Suprapubic skin (tissue), 4 donors: Measurements from ENCODE around the gene NEURL1. TPM values are rescaled to one million over a fixed set of nuclear protein-coding genes. Genes with fewer than 3 reads are reported as not detected.
"Not testable (repeated sequence)": the region's sequence is repeated elsewhere in the genome, so short reads cannot be mapped to it uniquely, and the experiment has no call there.

Source experiments
- DNase-seq, 2 donors: peaks; one replicate each; pipeline ENCODE4 v3.0.0-alpha.2; 2019; ENCODE audit warnings: low spot score in 2 of 2
- H3K27ac ChIP-seq: fragments of 200-600 bp; sonication (generic); one replicate; pipeline ENCODE4 v1.5.1; 2019
- H3K27me3 ChIP-seq: fragments of 200-600 bp; sonication (generic); one replicate; pipeline ENCODE4 v1.5.1; 2019
- H3K36me3 ChIP-seq: fragments of 200-600 bp; sonication (generic); one replicate; pipeline ENCODE4 v1.5.1; 2019
- H3K4me1 ChIP-seq: fragments of 200-600 bp; sonication (generic); one replicate; pipeline ENCODE4 v1.5.1; 2019
- H3K4me3 ChIP-seq: fragments of 200-600 bp; sonication (generic); one replicate; pipeline ENCODE4 v1.5.1; 2019; ENCODE audit warnings: mild to moderate bottlenecking
- H3K9me3 ChIP-seq: fragments of 200-600 bp; sonication (generic); one replicate; pipeline ENCODE4 v1.5.1; 2019
- EP300 ChIP-seq: sonication (generic); formaldehyde crosslinking; IDR thresholded peaks from one replicate; pipeline ENCODE4 v1.6.1; 2017; ENCODE audit warnings: antibody characterized with exemption
- POLR2A ChIP-seq, 2 donors: fragments of 450-650 bp; IDR thresholded peaks; one replicate each; pipeline ENCODE4 v1.6.1; 2017; ENCODE audit warnings: antibody characterized with exemption in 2 of 2, mild to moderate bottlenecking in 2 of 2, moderate library complexity in 2 of 2
- POLR2AphosphoS5 ChIP-seq, 3 donors: sonication (generic); formaldehyde crosslinking; IDR thresholded peaks; one replicate each; pipeline ENCODE4 v1.6.1; 2017; ENCODE audit warnings: antibody characterized with exemption in 3 of 3
- WGBS: methylation state at CpG from one replicate; pipeline ENCODE4 v1.1.5; 2018; 5-methylcytosine and 5-hydroxymethylcytosine counted together
- total RNA-seq, 4 donors: library from RNA; depleted of rRNA; stranded (reverse); fragments of >200 nt; gene quantifications; one replicate each; pipeline ENCODE4 v1.1.0, GENCODE V29; 2016
- TF ChIP-seq, protein P1 (sequence below), 2 donors: fragments of 200-600 bp in 1 of 2; fragments of 450-650 bp in 1 of 2; sonication (generic) in 1 of 2; IDR thresholded peaks; one replicate each; pipeline ENCODE4 v1.5.1; 2016 to 2019; ENCODE audit warnings: antibody characterized with exemption in 2 of 2, mild to moderate bottlenecking in 1 of 2, moderate library complexity in 1 of 2

NEURL1 gene
- total RNA-seq, 4 donors from 2014 or later: 0.18 to 0.30 TPM; not detected in 2

DNA sequence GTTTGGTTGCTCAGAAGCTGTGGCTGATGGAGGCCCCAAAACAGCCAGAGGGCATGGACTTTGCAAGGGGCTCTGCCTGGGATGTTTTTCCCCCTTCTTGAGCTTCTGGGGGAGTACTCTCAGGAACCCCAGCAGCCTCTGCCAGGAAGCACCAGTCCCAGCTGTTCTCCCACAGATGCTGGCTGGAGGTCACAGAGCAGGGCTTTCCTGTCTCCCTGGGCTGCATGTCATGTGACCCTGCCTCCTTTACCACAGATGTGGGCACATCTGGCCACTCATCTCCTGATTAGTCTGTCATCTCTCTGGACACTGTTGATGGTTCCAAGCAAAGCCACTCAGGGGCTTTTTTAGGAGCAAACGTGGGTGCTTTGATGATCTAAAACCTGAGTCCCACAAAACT, 136.7 kb downstream of the NEURL1 start:
- H3K9me3 ChIP-seq: no peaks in the 10 kb centered on the region
- no peak overlapping the region for H3K4me3 ChIP-seq
- TF ChIP-seq POLR2A (IDR thresholded peaks at IDR 0.05): no peak
- TF ChIP-seq POLR2AphosphoS5 (IDR thresholded peaks at IDR 0.05): no peak
- TF ChIP-seq, protein P1, sequence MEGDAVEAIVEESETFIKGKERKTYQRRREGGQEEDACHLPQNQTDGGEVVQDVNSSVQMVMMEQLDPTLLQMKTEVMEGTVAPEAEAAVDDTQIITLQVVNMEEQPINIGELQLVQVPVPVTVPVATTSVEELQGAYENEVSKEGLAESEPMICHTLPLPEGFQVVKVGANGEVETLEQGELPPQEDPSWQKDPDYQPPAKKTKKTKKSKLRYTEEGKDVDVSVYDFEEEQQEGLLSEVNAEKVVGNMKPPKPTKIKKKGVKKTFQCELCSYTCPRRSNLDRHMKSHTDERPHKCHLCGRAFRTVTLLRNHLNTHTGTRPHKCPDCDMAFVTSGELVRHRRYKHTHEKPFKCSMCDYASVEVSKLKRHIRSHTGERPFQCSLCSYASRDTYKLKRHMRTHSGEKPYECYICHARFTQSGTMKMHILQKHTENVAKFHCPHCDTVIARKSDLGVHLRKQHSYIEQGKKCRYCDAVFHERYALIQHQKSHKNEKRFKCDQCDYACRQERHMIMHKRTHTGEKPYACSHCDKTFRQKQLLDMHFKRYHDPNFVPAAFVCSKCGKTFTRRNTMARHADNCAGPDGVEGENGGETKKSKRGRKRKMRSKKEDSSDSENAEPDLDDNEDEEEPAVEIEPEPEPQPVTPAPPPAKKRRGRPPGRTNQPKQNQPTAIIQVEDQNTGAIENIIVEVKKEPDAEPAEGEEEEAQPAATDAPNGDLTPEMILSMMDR (IDR thresholded peaks at IDR 0.05): no peak
- TF ChIP-seq EP300: no peak
- peaks cover 29% of the 10 kb centered on the region for H3K36me3 ChIP-seq
- no peak for DNase-seq
- no peak overlapping the region for H3K27ac ChIP-seq
- H3K27me3 ChIP-seq: no peaks in the 10 kb centered on the region
- WGBS: 80% methylated on average over 1 of the region's 1 CpG
- peaks cover 9% of the 10 kb centered on the region for H3K4me1 ChIP-seq

DNA sequence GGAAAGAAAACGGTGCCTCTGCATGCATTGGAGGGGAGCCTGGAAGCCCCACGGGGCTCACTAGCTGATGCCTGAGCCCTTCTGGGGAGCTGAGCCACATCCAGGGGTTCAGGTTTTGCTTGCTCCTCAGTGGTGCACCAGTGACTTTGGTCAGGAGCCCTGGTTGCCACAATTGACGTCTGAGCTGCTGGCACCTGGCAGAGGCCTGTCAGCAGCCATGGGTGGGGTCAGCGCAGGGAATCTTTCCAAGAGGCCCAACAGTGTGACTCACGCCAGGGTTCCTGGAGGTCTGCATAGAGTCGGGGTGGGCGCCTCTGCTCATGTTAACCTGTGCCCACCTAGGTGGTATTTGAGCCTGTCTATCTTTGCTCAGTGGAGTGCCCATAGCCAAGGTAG, 138.7 kb downstream of the NEURL1 start:
- Histone ChIP-seq H3K4me1 (peaks cover 27% of the 10 kb centered on the region), H3K9me3 (no peaks in the 10 kb centered on the region), H3K36me3 (peaks cover 8% of the 10 kb centered on the region), H3K27me3 (no peaks in the 10 kb centered on the region), H3K4me3 (no peak overlapping the region), H3K27ac (no peak overlapping the region)
- TF ChIP-seq EP300 (no peak), POLR2AphosphoS5 (IDR thresholded peaks at IDR 0.05) (no peak), POLR2A (IDR thresholded peaks at IDR 0.05) (no peak)
- TF ChIP-seq, protein P1 (IDR thresholded peaks at IDR 0.05): no peak
- DNase-seq: no peak
- WGBS: 54% methylated on average over 7 of the region's 7 CpGs

DNA sequence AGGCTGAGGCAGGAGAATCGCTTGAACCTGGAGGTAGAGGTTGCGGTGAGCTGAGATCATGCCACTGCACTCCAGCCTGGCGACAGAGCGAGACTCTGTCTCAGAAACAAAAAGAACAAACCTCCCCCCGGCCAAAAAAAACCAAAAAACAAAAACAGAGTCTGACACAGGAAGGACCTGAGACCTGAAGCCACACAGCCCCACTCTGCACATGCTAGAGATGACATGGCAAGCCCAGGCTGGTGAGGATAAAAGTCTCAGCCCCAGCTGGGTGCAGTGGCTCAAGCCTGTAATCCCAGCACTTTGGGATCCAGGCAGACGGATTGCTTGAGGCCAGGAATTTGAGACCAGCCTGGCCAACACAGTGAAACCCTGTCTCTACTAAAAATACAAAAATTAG, 139.4 kb downstream of the NEURL1 start:
- peaks cover 33% of the 10 kb centered on the region for H3K4me1 ChIP-seq
- 85% methylated on average over 6 of the region's 6 CpGs for WGBS
- not testable (repeated sequence) for DNase-seq

DNA sequence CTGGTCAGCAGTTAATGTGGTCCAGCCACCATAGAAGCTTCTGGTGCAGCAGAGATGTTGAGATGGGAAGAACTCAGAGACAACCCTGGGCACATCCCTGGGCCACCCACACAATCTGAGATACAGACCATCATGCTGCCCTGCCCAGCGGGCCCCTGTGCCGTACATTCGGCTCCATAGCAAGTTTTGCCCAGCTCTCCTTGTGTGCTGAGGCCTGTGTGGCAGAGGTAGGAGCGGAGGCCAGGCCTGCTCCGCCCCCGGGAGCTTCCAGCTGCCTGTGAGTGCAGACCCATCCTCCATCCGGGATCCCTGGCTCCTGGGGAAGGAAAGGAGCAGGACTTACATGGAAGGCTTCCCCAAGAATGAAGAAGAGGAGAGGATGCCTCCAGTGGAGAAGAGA, 140.3 kb downstream of the NEURL1 start:
- Histone ChIP-seq H3K9me3 (no peaks in the 10 kb centered on the region), H3K36me3 (no peaks in the 10 kb centered on the region), H3K27me3 (no peaks in the 10 kb centered on the region), H3K4me1 (peaks cover 43% of the 10 kb centered on the region), H3K27ac (no peak overlapping the region), H3K4me3 (no peak overlapping the region)
- no peak for DNase-seq
- TF ChIP-seq EP300: no peak
- TF ChIP-seq, protein P1 (IDR thresholded peaks at IDR 0.05): no peak
- no peak for TF ChIP-seq POLR2AphosphoS5 (IDR thresholded peaks at IDR 0.05)
- 94% methylated on average over 7 of the region's 7 CpGs for WGBS

More for the DNA sequence above, 139.4 kb downstream of the NEURL1 start:
- not testable (repeated sequence) for H3K27me3 ChIP-seq, H3K27ac ChIP-seq, H3K36me3 ChIP-seq, H3K9me3 ChIP-seq, H3K4me3 ChIP-seq

DNA sequence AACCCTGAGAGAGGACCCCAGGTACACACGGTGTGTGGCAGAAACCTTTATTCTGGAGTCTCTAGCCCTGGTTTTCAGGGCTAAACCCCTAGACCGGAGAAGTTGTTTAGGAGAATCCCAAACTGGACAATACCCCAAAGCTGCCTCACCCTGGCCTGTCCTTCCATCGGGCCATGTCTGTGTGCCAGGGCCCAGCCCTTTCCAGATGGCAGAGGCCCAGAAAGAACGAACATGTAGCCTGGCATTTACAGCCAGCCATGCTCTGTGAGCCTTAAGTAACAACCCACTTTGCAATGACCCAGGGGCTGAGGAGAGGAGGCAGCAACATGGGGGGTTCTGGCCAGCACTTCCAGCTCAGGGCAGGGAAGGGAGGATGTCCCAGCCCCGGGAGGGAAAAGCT, 142.1 kb downstream of the NEURL1 start:
- Histone ChIP-seq H3K4me3 (no peak overlapping the region), H3K27ac (no peak overlapping the region), H3K36me3 (no peaks in the 10 kb centered on the region), H3K27me3 (no peaks in the 10 kb centered on the region), H3K9me3 (no peaks in the 10 kb centered on the region), H3K4me1 (peaks cover 47% of the 10 kb centered on the region)
- TF ChIP-seq, protein P1 (IDR thresholded peaks at IDR 0.05): no peak
- TF ChIP-seq EP300 (no peak), POLR2A (IDR thresholded peaks at IDR 0.05) (no peak), POLR2AphosphoS5 (IDR thresholded peaks at IDR 0.05) (no peak)
- 51% methylated on average over 4 of the region's 5 CpGs for WGBS
- no peak for DNase-seq

DNA sequence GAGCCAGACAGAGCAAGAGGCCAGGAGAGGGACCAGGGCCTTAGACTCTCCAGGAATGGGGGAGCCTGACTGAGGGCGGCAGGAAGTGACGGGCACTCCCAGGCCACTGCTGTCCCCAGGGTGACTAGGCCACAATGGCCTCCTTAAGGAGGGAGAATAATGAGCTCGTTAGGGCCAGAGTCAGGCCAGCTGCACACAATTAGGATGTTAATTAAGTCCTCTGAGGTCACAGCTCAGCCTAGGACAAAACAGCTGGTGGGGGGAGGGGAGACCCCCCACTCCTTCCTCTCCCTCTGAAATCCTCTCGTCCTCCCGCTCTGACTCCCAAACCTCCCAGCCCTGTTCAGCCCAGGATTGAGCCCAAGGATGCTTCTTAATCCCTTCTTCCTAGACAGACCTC, 143.0 kb downstream of the NEURL1 start:
- DNase-seq: no peak
- Histone ChIP-seq H3K27ac (peak overlapping the region; percentile 43), H3K9me3 (no peaks in the 10 kb centered on the region), H3K4me1 (peaks cover 56% of the 10 kb centered on the region), H3K36me3 (no peaks in the 10 kb centered on the region), H3K4me3 (no peak overlapping the region), H3K27me3 (no peaks in the 10 kb centered on the region)
- 84% methylated on average over 5 of the region's 5 CpGs for WGBS
- TF ChIP-seq POLR2A (IDR thresholded peaks at IDR 0.05) (no peak), POLR2AphosphoS5 (IDR thresholded peaks at IDR 0.05) (no peak), EP300 (no peak)
- TF ChIP-seq, protein P1 (IDR thresholded peaks at IDR 0.05): no peak
